ENCODE measurements around the gene ELP4. TPM values are rescaled to one million over a fixed set of nuclear protein-coding genes. Genes with fewer than 3 reads are reported as not detected.

Gene ELP4
- total RNA-seq, 1 experiment from 2014 or later = 15.2 TPM

DNA sequence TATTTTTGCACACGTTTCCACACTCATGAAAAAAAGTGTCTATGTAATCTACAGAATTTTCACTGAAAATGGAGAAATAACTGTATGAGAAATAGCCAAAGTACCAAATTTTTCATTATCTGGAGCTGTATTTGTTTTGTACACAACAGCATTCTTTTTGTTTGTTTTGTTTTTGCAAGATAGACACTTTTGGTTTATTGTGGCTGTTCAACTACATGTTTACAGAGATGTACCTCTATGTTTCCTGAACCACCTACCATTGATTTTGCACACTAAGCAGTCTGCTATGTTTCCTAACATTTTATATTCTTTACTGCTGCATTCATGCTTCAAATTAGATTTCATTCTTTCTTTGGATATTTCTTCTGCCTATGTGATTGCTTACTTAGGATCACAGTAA lies 116.3 kb downstream of the ELP4 start:
- H2BK5ac ChIP-seq (ENCODE audit: insufficient read length, low read length) = no peak overlapping the region
- Mint-ChIP-seq H3K4me1 (no peaks in the 10 kb centered on the region), H3K27me3 (ENCODE audit: low read depth) (no peaks in the 10 kb centered on the region), H3K27ac (no peak overlapping the region), H3K4me3 (no peak overlapping the region), H3K9me3 (no peaks in the 10 kb centered on the region), H3K36me3 (ENCODE audit: insufficient read depth in 1 of 3, low read depth in 3 of 3) (no peaks in the 10 kb centered on the region)
- TF ChIP-seq, protein P1, sequence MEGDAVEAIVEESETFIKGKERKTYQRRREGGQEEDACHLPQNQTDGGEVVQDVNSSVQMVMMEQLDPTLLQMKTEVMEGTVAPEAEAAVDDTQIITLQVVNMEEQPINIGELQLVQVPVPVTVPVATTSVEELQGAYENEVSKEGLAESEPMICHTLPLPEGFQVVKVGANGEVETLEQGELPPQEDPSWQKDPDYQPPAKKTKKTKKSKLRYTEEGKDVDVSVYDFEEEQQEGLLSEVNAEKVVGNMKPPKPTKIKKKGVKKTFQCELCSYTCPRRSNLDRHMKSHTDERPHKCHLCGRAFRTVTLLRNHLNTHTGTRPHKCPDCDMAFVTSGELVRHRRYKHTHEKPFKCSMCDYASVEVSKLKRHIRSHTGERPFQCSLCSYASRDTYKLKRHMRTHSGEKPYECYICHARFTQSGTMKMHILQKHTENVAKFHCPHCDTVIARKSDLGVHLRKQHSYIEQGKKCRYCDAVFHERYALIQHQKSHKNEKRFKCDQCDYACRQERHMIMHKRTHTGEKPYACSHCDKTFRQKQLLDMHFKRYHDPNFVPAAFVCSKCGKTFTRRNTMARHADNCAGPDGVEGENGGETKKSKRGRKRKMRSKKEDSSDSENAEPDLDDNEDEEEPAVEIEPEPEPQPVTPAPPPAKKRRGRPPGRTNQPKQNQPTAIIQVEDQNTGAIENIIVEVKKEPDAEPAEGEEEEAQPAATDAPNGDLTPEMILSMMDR (conservative IDR thresholded peaks at IDR 0.05) = no peak
- H3K14ac ChIP-seq (ENCODE audit: insufficient read depth, low read length) = no peak overlapping the region
- H4K20me1 ChIP-seq (ENCODE audit: control insufficient read depth, insufficient read depth, insufficient read length) = no peaks in the 10 kb centered on the region
- no peak overlapping the region for H2BK120ac ChIP-seq (ENCODE audit: low read depth, low read length, poor library complexity, severe bottlenecking)
- no peak overlapping the region for H4K91ac ChIP-seq (ENCODE audit: insufficient read length, low read depth, low read length)
- H2AFZ ChIP-seq (ENCODE audit: low read length) = no peak overlapping the region
- H3K79me1 ChIP-seq (ENCODE audit: insufficient read depth, low read depth, low read length, poor library complexity, severe bottlenecking) = no peaks in the 10 kb centered on the region
- H3T11ph ChIP-seq (ENCODE audit: low read length) = no peak overlapping the region
- no peak overlapping the region for H3K9ac ChIP-seq (ENCODE audit: extremely low read depth, insufficient read length, low read length)
- no peak overlapping the region for H3K4ac ChIP-seq (ENCODE audit: low read depth, low read length)
- H2AK5ac ChIP-seq (ENCODE audit: insufficient read length, low read length) = no peak overlapping the region
- no peaks in the 10 kb centered on the region for H3K79me2 ChIP-seq (ENCODE audit: insufficient read depth, low read length)
- DNase-seq = no peak
- H4K5ac ChIP-seq (ENCODE audit: insufficient read length, low read depth, low read length) = no peak overlapping the region
- no peak overlapping the region for H2BK12ac ChIP-seq (ENCODE audit: insufficient read length, low read depth, low read length)
- no peak overlapping the region for H3K18ac ChIP-seq (ENCODE audit: insufficient read length, low read depth, low read length)
- H2BK15ac ChIP-seq (ENCODE audit: low read depth, low read length) = no peak overlapping the region
- no peak overlapping the region for H3K56ac ChIP-seq (ENCODE audit: insufficient read length, low read depth, low read length)
- H4K8ac ChIP-seq (replicated peaks; ENCODE audit: insufficient read length, low read depth, low read length) = no peak overlapping the region
- no CpG with 5 or more reads among the region's 1 CpG for WGBS (ENCODE audit: extremely low coverage, insufficient read length, low lambda C conversion rate)
- H3K23ac ChIP-seq (ENCODE audit: insufficient read length, low read depth, low read length) = no peak overlapping the region
- H3K4me2 ChIP-seq (ENCODE audit: insufficient read depth, insufficient read length, low read length) = no peak overlapping the region
- H3K27ac ChIP-seq (ENCODE audit: insufficient read length, low read depth, low read length) = no peak overlapping the region
- H3K23me2 ChIP-seq (ENCODE audit: insufficient read length, low read depth, low read length, poor library complexity, severe bottlenecking) = no peaks in the 10 kb centered on the region
- no peaks in the 10 kb centered on the region for H3K4me1 ChIP-seq (ENCODE audit: insufficient read depth, low read length)
- no peaks in the 10 kb centered on the region for H3K27me3 ChIP-seq (ENCODE audit: insufficient read depth, low read length)
- no peaks in the 10 kb centered on the region for H3K9me3 ChIP-seq (ENCODE audit: control insufficient read depth, low read depth, low read length)
- H2BK20ac ChIP-seq (ENCODE audit: low read depth, low read length, poor library complexity, severe bottlenecking) = no peak overlapping the region

Measured in H9 (cell line).